ENCODE data around the gene RNF169.

DNA sequence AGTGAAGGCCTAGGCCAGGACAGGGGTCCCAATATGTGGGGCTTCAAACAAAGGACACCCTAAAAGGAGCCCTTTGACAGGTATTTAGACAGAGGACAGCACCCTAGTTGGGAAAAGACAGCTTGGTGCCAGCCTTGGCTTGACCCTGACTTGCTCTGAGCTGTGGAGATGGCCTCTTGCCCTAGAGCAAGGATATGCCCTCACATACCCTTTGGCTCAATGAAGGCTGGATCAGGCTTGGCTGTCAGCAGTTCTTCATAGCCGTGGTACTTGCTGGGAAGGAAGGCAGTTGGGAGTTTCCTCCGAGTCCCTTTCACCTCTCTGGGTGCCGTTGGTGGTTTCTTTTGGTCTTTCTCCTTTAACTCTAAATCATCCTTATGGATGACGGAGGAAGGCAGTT is 96.2 kb downstream of the RNF169 start:
- TF ChIP-seq, protein P1, sequence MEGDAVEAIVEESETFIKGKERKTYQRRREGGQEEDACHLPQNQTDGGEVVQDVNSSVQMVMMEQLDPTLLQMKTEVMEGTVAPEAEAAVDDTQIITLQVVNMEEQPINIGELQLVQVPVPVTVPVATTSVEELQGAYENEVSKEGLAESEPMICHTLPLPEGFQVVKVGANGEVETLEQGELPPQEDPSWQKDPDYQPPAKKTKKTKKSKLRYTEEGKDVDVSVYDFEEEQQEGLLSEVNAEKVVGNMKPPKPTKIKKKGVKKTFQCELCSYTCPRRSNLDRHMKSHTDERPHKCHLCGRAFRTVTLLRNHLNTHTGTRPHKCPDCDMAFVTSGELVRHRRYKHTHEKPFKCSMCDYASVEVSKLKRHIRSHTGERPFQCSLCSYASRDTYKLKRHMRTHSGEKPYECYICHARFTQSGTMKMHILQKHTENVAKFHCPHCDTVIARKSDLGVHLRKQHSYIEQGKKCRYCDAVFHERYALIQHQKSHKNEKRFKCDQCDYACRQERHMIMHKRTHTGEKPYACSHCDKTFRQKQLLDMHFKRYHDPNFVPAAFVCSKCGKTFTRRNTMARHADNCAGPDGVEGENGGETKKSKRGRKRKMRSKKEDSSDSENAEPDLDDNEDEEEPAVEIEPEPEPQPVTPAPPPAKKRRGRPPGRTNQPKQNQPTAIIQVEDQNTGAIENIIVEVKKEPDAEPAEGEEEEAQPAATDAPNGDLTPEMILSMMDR (IDR thresholded peaks at IDR 0.05), result no peak
- no peak for TF ChIP-seq POLR2A (IDR thresholded peaks at IDR 0.05)
- TF ChIP-seq EP300 (IDR thresholded peaks at IDR 0.05), result no peak
